IMR-90 (cell line): ENCODE measurements around the gene NLRP1. TPM values are rescaled to one million over a fixed set of nuclear protein-coding genes. Genes with fewer than 3 reads are reported as not detected.

Experiments
- ATAC-seq: fragments of 200-7000 bp; cut with Tn5 transposase; 2 replicates; pipeline ENCODE4 v1.9.1; 2020; ENCODE audit warnings: low read depth, mild to moderate bottlenecking, moderate library complexity
- BruUV-seq: library from RNA; stranded (reverse); fragments of 400-500 nt; replicated peaks from 2 replicates; lab custom pipeline; 2021; lab: Mats Ljungman, UMichigan
- CTCF ChIA-PET: fragments of 300-600 bp; formaldehyde crosslinking; extraction: SDS; loops from one replicate; lab custom pipeline; 2021; ENCODE audit warnings: antibody characterized with exemption; lab: Yijun Ruan, JAX
- POLR2A ChIA-PET: fragments of 300-600 bp; sonication (Branson Sonifier 250); formaldehyde crosslinking; loops from one replicate; lab custom pipeline; 2022; ENCODE audit warnings: antibody characterized with exemption; ENCODE audit not compliant: unreplicated experiment; lab: Charles Lee
- DNase-seq: peaks from one replicate; pipeline ENCODE4 v3.0.0; 2013
- H2AFZ ChIP-seq: replicated peaks from 2 replicates; pipeline ENCODE3; 2013; ENCODE audit warnings: low read length, mild to moderate bottlenecking; ENCODE audit not compliant: poor library complexity
- H2AK5ac ChIP-seq: 2 replicates; pipeline ENCODE4 v1.6.1; 2013; ENCODE audit warnings: low read depth, low read length, inconsistent platforms
- H2AK9ac ChIP-seq: replicated peaks from 2 replicates; pipeline ENCODE3; 2013; ENCODE audit warnings: mild to moderate bottlenecking, low read depth, low read length, moderate library complexity; ENCODE audit not compliant: poor library complexity
- H2BK120ac ChIP-seq: 2 replicates; pipeline ENCODE4 v1.6.1; 2013; ENCODE audit warnings: low read depth, low read length, inconsistent platforms
- H2BK15ac ChIP-seq: 3 replicates; pipeline ENCODE4 v1.6.1; 2013; ENCODE audit warnings: low read depth, low read length, inconsistent platforms
- H2BK20ac ChIP-seq: 2 replicates; pipeline ENCODE4 v1.6.1; 2013; ENCODE audit warnings: low read depth, mild to moderate bottlenecking, inconsistent platforms, low read length, moderate library complexity
- H2BK5ac ChIP-seq: 2 replicates; pipeline ENCODE4 v1.6.1; 2013; ENCODE audit warnings: mild to moderate bottlenecking, low read depth, low read length, inconsistent platforms; ENCODE audit not compliant: poor library complexity, severe bottlenecking
- H3K14ac ChIP-seq: replicated peaks from 2 replicates; pipeline ENCODE4 v1.6.1; 2013; ENCODE audit warnings: low read depth, low read length, inconsistent platforms
- H3K18ac ChIP-seq: 2 replicates; pipeline ENCODE4 v1.6.1; 2013; ENCODE audit warnings: low read depth, low read length, control low read depth
- H3K23ac ChIP-seq: 2 replicates; pipeline ENCODE4 v1.6.1; 2013; ENCODE audit warnings: low read depth, low read length, inconsistent platforms
- H3K27ac ChIP-seq: 2 replicates; pipeline ENCODE4 v1.5.1; 2013; ENCODE audit warnings: mild to moderate bottlenecking, control low read depth, low read length; ENCODE audit not compliant: insufficient read depth
- H3K27me3 ChIP-seq: 2 replicates; pipeline ENCODE4 v1.6.1; 2013; ENCODE audit warnings: low read length; ENCODE audit not compliant: control insufficient read depth, insufficient read depth
- H3K36me3 ChIP-seq: 2 replicates; pipeline ENCODE4 v1.6.1; 2013; ENCODE audit warnings: low read length, mixed read lengths; ENCODE audit not compliant: control insufficient read depth, insufficient read depth
- H3K4ac ChIP-seq: 2 replicates; pipeline ENCODE4 v1.6.1; 2013; ENCODE audit warnings: low read depth, low read length, inconsistent platforms
- H3K4me1 ChIP-seq: 2 replicates; pipeline ENCODE4 v1.6.1; 2013; ENCODE audit warnings: low read length, mixed read lengths; ENCODE audit not compliant: control insufficient read depth, insufficient read depth
- H3K4me2 ChIP-seq: 2 replicates; pipeline ENCODE4 v1.6.1; 2013; ENCODE audit warnings: low read depth, mild to moderate bottlenecking, control low read depth, low read length, moderate library complexity
- H3K4me3 ChIP-seq: 2 replicates; pipeline ENCODE4 v1.5.1; 2013; ENCODE audit warnings: low read depth, mild to moderate bottlenecking, control low read depth, low read length, moderate library complexity; ENCODE audit not compliant: insufficient read depth
- H3K56ac ChIP-seq: 2 replicates; pipeline ENCODE4 v1.6.1; 2013; ENCODE audit warnings: low read length, inconsistent platforms; ENCODE audit not compliant: insufficient read depth; ENCODE audit errors: extremely low read depth
- H3K79me1 ChIP-seq, 2 experiments: 2 replicates each; pipeline ENCODE4 v1.6.1; 2013; ENCODE audit warnings: low read length in 2 of 2, inconsistent platforms in 1 of 2, low read depth in 1 of 2
- H3K9ac ChIP-seq: 2 replicates; pipeline ENCODE4 v1.6.1; 2013; ENCODE audit warnings: low read depth, low read length, control low read depth
- H3K9me1 ChIP-seq: 2 replicates; pipeline ENCODE4 v1.6.1; 2013; ENCODE audit warnings: low read length, inconsistent platforms; ENCODE audit not compliant: insufficient read depth
- H3K9me3 ChIP-seq: 2 replicates; pipeline ENCODE4 v1.6.1; 2013; ENCODE audit warnings: low read length; ENCODE audit not compliant: control insufficient read depth, insufficient read depth
- H4K20me1 ChIP-seq: 2 replicates; pipeline ENCODE4 v1.6.1; 2013; ENCODE audit warnings: low read length, inconsistent platforms; ENCODE audit not compliant: insufficient read depth
- H4K5ac ChIP-seq: 2 replicates; pipeline ENCODE4 v1.6.1; 2013; ENCODE audit warnings: mild to moderate bottlenecking, low read depth, low read length, control low read depth
- H4K8ac ChIP-seq, 2 experiments: 2 replicates each; pipeline ENCODE4 v1.6.1; 2013; ENCODE audit warnings: low read depth in 2 of 2, low read length in 2 of 2, control low read depth in 1 of 2, inconsistent platforms in 1 of 2
- H4K91ac ChIP-seq: 2 replicates; pipeline ENCODE4 v1.6.1; 2013; ENCODE audit warnings: low read depth, low read length, inconsistent platforms; ENCODE audit not compliant: insufficient read depth
- BHLHE40 ChIP-seq: fragments of 150-350 bp; IDR thresholded peaks from 2 replicates; pipeline ENCODE4 v1.6.1; 2016; ENCODE audit warnings: mild to moderate bottlenecking, low read depth, low read length
- CHD1 ChIP-seq: IDR thresholded peaks from 2 replicates; pipeline ENCODE4 v1.6.1; 2012; ENCODE audit warnings: low read depth, low read length, improper control_type of control experiment
- FOS ChIP-seq: fragments of 150-350 bp; IDR thresholded peaks from 2 replicates; pipeline ENCODE4 v1.6.1; 2016; ENCODE audit warnings: low read depth, low read length
- MAFK ChIP-seq: IDR thresholded peaks from 2 replicates; pipeline ENCODE4 v1.6.1; 2012; ENCODE audit warnings: low read depth, low read length, improper control_type of control experiment
- MAZ ChIP-seq: IDR thresholded peaks from 2 replicates; pipeline ENCODE4 v1.6.1; 2012; ENCODE audit warnings: low read depth, mild to moderate bottlenecking, low read length, improper control_type of control experiment, moderate library complexity, borderline replicate concordance
- NFE2L2 ChIP-seq: fragments of 150-350 bp; IDR thresholded peaks from 2 replicates; pipeline ENCODE4 v1.6.1; 2016; ENCODE audit warnings: low read depth, mild to moderate bottlenecking, low read length
- POLR2A ChIP-seq: IDR thresholded peaks from 2 replicates; pipeline ENCODE4 v1.6.1; 2012; ENCODE audit warnings: mild to moderate bottlenecking, low read depth, low read length
- RAD21 ChIP-seq: IDR thresholded peaks from 2 replicates; pipeline ENCODE4 v1.6.1; 2012; ENCODE audit warnings: low read length, improper control_type of control experiment
- RCOR1 ChIP-seq: IDR thresholded peaks from 2 replicates; pipeline ENCODE4 v1.6.1; 2012; ENCODE audit warnings: mild to moderate bottlenecking, low read length, improper control_type of control experiment; ENCODE audit not compliant: insufficient replicate concordance
- WGBS, 2 experiments: methylation state at CpG; one replicate each; pipeline versions ENCODE4 v1.1.5 to v1.1.7; 2013; ENCODE audit warnings: missing lambda C conversion rate in 2 of 2; ENCODE audit not compliant: insufficient read length in 1 of 2; ENCODE audit errors: extremely low coverage in 2 of 2; 5-methylcytosine and 5-hydroxymethylcytosine counted together
- dilution Hi-C: fragments of 300-500 bp; cut with HindIII; formaldehyde crosslinking; loops from one replicate; pipeline ENCODE4 v1.14.3; 2018; ENCODE audit warnings: low sequenced_read_pairs; ENCODE audit not compliant: unreplicated experiment
- in situ Hi-C: fragments of 300-500 bp; cut with MboI; formaldehyde crosslinking; loops from 3 replicates; pipeline ENCODE4 v1.14.3; 2019; ENCODE audit warnings: low sequenced_read_pairs, inconsistent platforms, mixed read lengths
- intact Hi-C: fragments of 100-400 bp; cut with micrococcal nuclease; formaldehyde crosslinking; loops from 2 replicates; pipeline ENCODE4 v1.10.0; 2022
- polyA plus RNA-seq, 3 experiments: library from polyadenylated mRNA; depleted of rRNA; stranded (reverse); fragments of >200 nt; gene quantifications; 2 replicates each; pipeline ENCODE4 v1.2.3, GENCODE V29; 2012; ENCODE audit warnings: low replicate concordance in 1 of 3
- total RNA-seq: library from RNA; depleted of rRNA; stranded (reverse); fragments of >200 nt; gene quantifications from 2 replicates; pipeline ENCODE4 v1.2.3, GENCODE V29; 2012
- TF ChIP-seq, protein P1 (sequence below): conservative IDR thresholded peaks from 2 replicates; pipeline ENCODE4 v1.5.1; 2012; ENCODE audit warnings: mild to moderate bottlenecking, low read depth, low read length, improper control_type of control experiment
- TF ChIP-seq, protein P2 (sequence below): fragments of 150-350 bp; IDR thresholded peaks from 2 replicates; pipeline ENCODE4 v1.6.1; 2016; ENCODE audit warnings: low read depth, mild to moderate bottlenecking, low read length, moderate library complexity, borderline replicate concordance
- TF ChIP-seq, protein P3 (sequence below): fragments of 150-350 bp; IDR thresholded peaks from 2 replicates; pipeline ENCODE4 v1.6.1; 2017; ENCODE audit warnings: mild to moderate bottlenecking, antibody characterized with exemption, low read length, low read depth

The NLRP1 gene
- total and polyA plus RNA-seq, 2 of the 4 experiments (the other 2 are of a cell fraction), result 134 to 340 TPM

DNA sequence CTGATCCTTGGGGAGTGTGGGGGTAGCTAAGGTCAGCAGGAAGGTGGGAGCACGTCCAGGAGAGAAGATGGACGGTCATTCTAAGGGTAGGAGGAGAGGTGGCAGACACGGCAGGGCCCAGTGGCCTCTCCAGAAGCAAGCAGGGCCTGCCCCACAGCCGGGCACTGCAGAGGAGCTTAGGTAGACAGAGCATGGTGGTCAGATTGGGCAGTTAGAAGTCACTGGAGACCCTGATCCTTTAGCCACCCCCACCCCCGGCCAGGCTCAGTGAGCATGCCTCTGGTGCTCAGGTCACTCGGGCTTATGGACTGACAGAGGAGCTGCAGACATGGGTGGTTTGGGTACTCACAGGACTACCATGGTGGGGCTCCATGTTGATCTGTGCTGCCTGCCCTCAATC is 26.3 kb downstream of the NLRP1 start:
- CTCF ChIA-PET, result no interaction called here
- BruUV-seq, result no TSS peak

More for the DNA sequence above, 26.3 kb downstream of the NLRP1 start:
- peaks cover 9% of the 10 kb centered on the region; the same call in 1 of the 2 replicates for H3K9me1 ChIP-seq
- H3K18ac ChIP-seq, result no peak overlapping the region
- H2AK9ac ChIP-seq, result peak overlapping the region; percentile 82
- H3K4me3 ChIP-seq, result no peak overlapping the region
- H4K91ac ChIP-seq, result peak overlapping the region; percentile 60
- no peak overlapping the region for H3K4me2 ChIP-seq
- peaks cover 21% of the 10 kb centered on the region for H3K36me3 ChIP-seq
- TF ChIP-seq BHLHE40, result no peak
- TF ChIP-seq POLR2A, result no peak
- TF ChIP-seq FOS, result no peak
- TF ChIP-seq, protein P1, sequence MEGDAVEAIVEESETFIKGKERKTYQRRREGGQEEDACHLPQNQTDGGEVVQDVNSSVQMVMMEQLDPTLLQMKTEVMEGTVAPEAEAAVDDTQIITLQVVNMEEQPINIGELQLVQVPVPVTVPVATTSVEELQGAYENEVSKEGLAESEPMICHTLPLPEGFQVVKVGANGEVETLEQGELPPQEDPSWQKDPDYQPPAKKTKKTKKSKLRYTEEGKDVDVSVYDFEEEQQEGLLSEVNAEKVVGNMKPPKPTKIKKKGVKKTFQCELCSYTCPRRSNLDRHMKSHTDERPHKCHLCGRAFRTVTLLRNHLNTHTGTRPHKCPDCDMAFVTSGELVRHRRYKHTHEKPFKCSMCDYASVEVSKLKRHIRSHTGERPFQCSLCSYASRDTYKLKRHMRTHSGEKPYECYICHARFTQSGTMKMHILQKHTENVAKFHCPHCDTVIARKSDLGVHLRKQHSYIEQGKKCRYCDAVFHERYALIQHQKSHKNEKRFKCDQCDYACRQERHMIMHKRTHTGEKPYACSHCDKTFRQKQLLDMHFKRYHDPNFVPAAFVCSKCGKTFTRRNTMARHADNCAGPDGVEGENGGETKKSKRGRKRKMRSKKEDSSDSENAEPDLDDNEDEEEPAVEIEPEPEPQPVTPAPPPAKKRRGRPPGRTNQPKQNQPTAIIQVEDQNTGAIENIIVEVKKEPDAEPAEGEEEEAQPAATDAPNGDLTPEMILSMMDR, result no peak
- TF ChIP-seq RAD21, result no peak
- TF ChIP-seq CHD1, result no peak
- TF ChIP-seq, protein P2, sequence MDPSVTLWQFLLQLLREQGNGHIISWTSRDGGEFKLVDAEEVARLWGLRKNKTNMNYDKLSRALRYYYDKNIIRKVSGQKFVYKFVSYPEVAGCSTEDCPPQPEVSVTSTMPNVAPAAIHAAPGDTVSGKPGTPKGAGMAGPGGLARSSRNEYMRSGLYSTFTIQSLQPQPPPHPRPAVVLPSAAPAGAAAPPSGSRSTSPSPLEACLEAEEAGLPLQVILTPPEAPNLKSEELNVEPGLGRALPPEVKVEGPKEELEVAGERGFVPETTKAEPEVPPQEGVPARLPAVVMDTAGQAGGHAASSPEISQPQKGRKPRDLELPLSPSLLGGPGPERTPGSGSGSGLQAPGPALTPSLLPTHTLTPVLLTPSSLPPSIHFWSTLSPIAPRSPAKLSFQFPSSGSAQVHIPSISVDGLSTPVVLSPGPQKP, result no peak
- TF ChIP-seq, protein P3, sequence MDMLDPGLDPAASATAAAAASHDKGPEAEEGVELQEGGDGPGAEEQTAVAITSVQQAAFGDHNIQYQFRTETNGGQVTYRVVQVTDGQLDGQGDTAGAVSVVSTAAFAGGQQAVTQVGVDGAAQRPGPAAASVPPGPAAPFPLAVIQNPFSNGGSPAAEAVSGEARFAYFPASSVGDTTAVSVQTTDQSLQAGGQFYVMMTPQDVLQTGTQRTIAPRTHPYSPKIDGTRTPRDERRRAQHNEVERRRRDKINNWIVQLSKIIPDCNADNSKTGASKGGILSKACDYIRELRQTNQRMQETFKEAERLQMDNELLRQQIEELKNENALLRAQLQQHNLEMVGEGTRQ, result no peak
- no peak for TF ChIP-seq MAFK
- TF ChIP-seq RCOR1, result no peak
- TF ChIP-seq NFE2L2, result no peak
- TF ChIP-seq MAZ, result no peak
- intact Hi-C loops, result no loop called here
- in situ Hi-C loops, result no loop called here
- DNase-seq (no peak), ATAC-seq (no peak)
- no peak overlapping the region; the same call in 1 of the 2 replicates for H4K5ac ChIP-seq
- no peak overlapping the region; the same call in 1 of the 2 replicates for H3K14ac ChIP-seq
- H2BK120ac ChIP-seq, result peak overlapping the region; percentile 58
- 0 out of 2 replicates have a peak overlapping the region, but pooled peaks have one; percentile 7 for H3K23ac ChIP-seq
- dilution Hi-C loops, result no loop called here
- H3K4me1 ChIP-seq, result peaks cover 6% of the 10 kb centered on the region
- H2AK5ac ChIP-seq, result peak overlapping the region; percentile 56
- WGBS, 2 experiments, result 60% methylated on average over 2 of the region's 6 CpGs; no CpG with 5 or more reads in 1 of the 2 experiments
- peak overlapping the region; percentile 9; the same call in 1 of the 2 replicates for H3K27ac ChIP-seq
- H4K8ac ChIP-seq, result peak overlapping the region in 1 of 2 experiments; percentile 48; a peak in 1 of 4 replicates
- POLR2A ChIA-PET, result no interaction called here
- H2AFZ ChIP-seq, result peak overlapping the region; percentile 44
- peak overlapping the region; percentile 49 for H3K4ac ChIP-seq
- H3K9ac ChIP-seq, result no peak overlapping the region
- no peaks in the 10 kb centered on the region for H3K27me3 ChIP-seq
- peaks cover 14 to 61% of the 10 kb centered on the region in 2 experiments for H3K79me1 ChIP-seq
- H2BK20ac ChIP-seq, result peak overlapping the region; percentile 21
- no peaks in the 10 kb centered on the region for H4K20me1 ChIP-seq
- peak overlapping the region; percentile 20 for H2BK5ac ChIP-seq
- H2BK15ac ChIP-seq, result peak overlapping the region; percentile 47; the same call in 1 of the 3 replicates
- H3K9me3 ChIP-seq, result no peaks in the 10 kb centered on the region
- H3K56ac ChIP-seq, result no peak overlapping the region
